ENCODE measurements around the gene CYP2U1. TPM values are rescaled to one million over a fixed set of nuclear protein-coding genes. Genes with fewer than 3 reads are reported as not detected.

The CYP2U1 gene
- total RNA-seq, 4 donors from 2014 or later = 3.5 to 8.6 (median 5.1) TPM

GRCh38 chr4:107970063-107970798 lies 38.9 kb downstream of the CYP2U1 start:
- intact Hi-C loops (cut with DNase I; ENCODE audit: low total_unique reads) (no loop called here), in situ Hi-C loops (cut with MboI; ENCODE audit: low pct_ligation_motif_present in 1 of 4, low pct_unique_long_range_greater_than_20kb in 1 of 4, low sequenced_read_pairs in 3 of 4) (no loop called here)
- TF ChIP-seq POLR2A (IDR thresholded peaks at IDR 0.05) (no peak), CTCF (IDR thresholded peaks at IDR 0.05) (no peak)
- DNase-seq = no peak
- 96 to 97% methylated on average over 5 to 12 of the region's 12 CpGs for WGBS, 2 donors (ENCODE audit: low coverage in 1 of 2)
- Histone ChIP-seq H3K9me3 (no peaks in the 10 kb centered on the region), H3K27me3 (no peaks in the 10 kb centered on the region), H3K27ac (no peak overlapping the region), H3K4me3 (no peak overlapping the region), H3K4me1 (no peaks in the 10 kb centered on the region), H3K36me3 (no peaks in the 10 kb centered on the region)

- Histone ChIP-seq H3K27ac (no peak overlapping the region), H3K9me3 (no peaks in the 10 kb centered on the region), H3K36me3 (no peaks in the 10 kb centered on the region), H3K4me1 (no peaks in the 10 kb centered on the region), H3K27me3 (no peaks in the 10 kb centered on the region), H3K4me3 (no peak overlapping the region)
- intact Hi-C loops (cut with DNase I; ENCODE audit: low total_unique reads) (no loop called here), in situ Hi-C loops (cut with MboI; ENCODE audit: low pct_ligation_motif_present in 1 of 4, low pct_unique_long_range_greater_than_20kb in 1 of 4, low sequenced_read_pairs in 3 of 4) (no loop called here)
- no peak for DNase-seq
- TF ChIP-seq EP300 (IDR thresholded peaks at IDR 0.05; ENCODE audit: low read depth) (no peak), CTCF (IDR thresholded peaks at IDR 0.05) (no peak), POLR2AphosphoS5 (IDR thresholded peaks at IDR 0.05) (no peak), POLR2A (IDR thresholded peaks at IDR 0.05) (no peak)
Observed at GRCh38 chr4:107972605-107973004, 41.3 kb downstream of the CYP2U1 start.

GRCh38 chr4:107974523-107974922 lies 43.2 kb downstream of the CYP2U1 start:
- no peaks in the 10 kb centered on the region for H3K9me3 ChIP-seq

GRCh38 chr4:107977482-107977881 lies 46.1 kb downstream of the CYP2U1 start:
- 91 to 100% methylated on average over 4 of the region's 4 CpGs for WGBS, 2 donors (ENCODE audit: low coverage in 1 of 2)
- in situ Hi-C loops (cut with MboI; ENCODE audit: low pct_ligation_motif_present in 1 of 4, low pct_unique_long_range_greater_than_20kb in 1 of 4, low sequenced_read_pairs in 3 of 4) = no loop called here

More at GRCh38 chr4:107974523-107974922, 43.2 kb downstream of the CYP2U1 start:
- in situ Hi-C loops (cut with MboI; ENCODE audit: low pct_ligation_motif_present in 1 of 4, low pct_unique_long_range_greater_than_20kb in 1 of 4, low sequenced_read_pairs in 3 of 4) (no loop called here), intact Hi-C loops (cut with DNase I; ENCODE audit: low total_unique reads) (no loop called here)
- DNase-seq = no peak
- Histone ChIP-seq H3K27ac (no peak overlapping the region), H3K36me3 (no peaks in the 10 kb centered on the region), H3K4me1 (no peaks in the 10 kb centered on the region), H3K27me3 (no peaks in the 10 kb centered on the region), H3K4me3 (no peak overlapping the region)
- 86 to 94% methylated on average over 2 to 3 of the region's 3 CpGs for WGBS, 2 donors (ENCODE audit: low coverage in 1 of 2)
- no peak for TF ChIP-seq POLR2A (IDR thresholded peaks at IDR 0.05)
- TF ChIP-seq EP300 (IDR thresholded peaks at IDR 0.05; ENCODE audit: low read depth) = no peak

More at GRCh38 chr4:107977482-107977881, 46.1 kb downstream of the CYP2U1 start:
- DNase-seq = no peak
- intact Hi-C loops (cut with DNase I; ENCODE audit: low total_unique reads) = no loop called here
- no peaks in the 10 kb centered on the region for H3K4me1 ChIP-seq
- TF ChIP-seq EP300 (IDR thresholded peaks at IDR 0.05; ENCODE audit: low read depth) (no peak), POLR2A (IDR thresholded peaks at IDR 0.05) (no peak), CTCF (IDR thresholded peaks at IDR 0.05) (no peak)
- no peak overlapping the region for H3K4me3 ChIP-seq
- H3K27ac ChIP-seq = no peak overlapping the region
- peaks cover 0 to 8% of the 10 kb centered on the region in 2 donors for H3K9me3 ChIP-seq
- no peaks in the 10 kb centered on the region for H3K36me3 ChIP-seq
- H3K27me3 ChIP-seq = no peaks in the 10 kb centered on the region

All from transverse colon (tissue), 4 donors.